WTC11 (cell line): ENCODE measurements around the gene KIAA1210. TPM values are rescaled to one million over a fixed set of nuclear protein-coding genes. Genes with fewer than 3 reads are reported as not detected.
A peak's percentile ranks its signal among the peaks of the same experiment; 100 is the strongest.

Experiments
- ATAC-seq: fragments of 200-7000 bp; cut with Tn5 transposase; 2 replicates; pipeline ENCODE4 v1.10.0; 2021; ENCODE audit warnings: mild to moderate bottlenecking, moderate library complexity
- CTCF ChIA-PET: fragments of 300-600 bp; sonication (Branson Sonifier 250); formaldehyde crosslinking; loops from one replicate; lab custom pipeline; 2021; ENCODE audit warnings: antibody characterized with exemption; lab: Charles Lee
- POLR2A ChIA-PET: fragments of 350-600 bp; sonication (Branson Sonifier 250); formaldehyde crosslinking; loops from one replicate; lab custom pipeline; 2021; ENCODE audit warnings: antibody characterized with exemption; lab: Charles Lee
- DNase-seq: peaks from one replicate; pipeline ENCODE4 v3.0.0; 2021; ENCODE audit warnings: low spot score
- H3K27ac Mint-ChIP-seq: 2 replicates; pipeline ENCODE4 v1.8.0; 2021; ENCODE audit warnings: mixed read lengths
- H3K27me3 Mint-ChIP-seq: 2 replicates; pipeline ENCODE4 v1.8.0; 2021; ENCODE audit warnings: low read depth, mild to moderate bottlenecking, moderate library complexity, mixed read lengths
- H3K36me3 Mint-ChIP-seq: 2 replicates; pipeline ENCODE4 v1.8.0; 2021; ENCODE audit warnings: mixed read lengths
- H3K4me1 Mint-ChIP-seq: 2 replicates; pipeline ENCODE4 v1.8.0; 2022; ENCODE audit warnings: mixed read lengths
- H3K4me3 Mint-ChIP-seq: 2 replicates; pipeline ENCODE4 v1.8.0; 2021; ENCODE audit warnings: mild to moderate bottlenecking, moderate library complexity, mixed read lengths
- H3K9me3 Mint-ChIP-seq: 2 replicates; pipeline ENCODE4 v1.8.0; 2021; ENCODE audit warnings: mixed read lengths
- ARID4B ChIP-seq: sonication (generic); formaldehyde crosslinking; IDR thresholded peaks from 2 replicates; pipeline ENCODE4 v1.8.0; 2023; ENCODE audit warnings: missing genetic modification reagents, mild to moderate bottlenecking, borderline replicate concordance
- ATF1 ChIP-seq: sonication (generic); formaldehyde crosslinking; IDR thresholded peaks from 2 replicates; pipeline ENCODE4 v1.8.1; 2023; ENCODE audit warnings: mild to moderate bottlenecking, moderate library complexity, missing genetic modification reagents
- ESRRA ChIP-seq: sonication (generic); formaldehyde crosslinking; IDR thresholded peaks from 2 replicates; pipeline ENCODE4 v1.8.1; 2022; ENCODE audit warnings: mild to moderate bottlenecking, missing genetic modification reagents, borderline replicate concordance
- FOXP1 ChIP-seq: sonication (generic); formaldehyde crosslinking; IDR thresholded peaks from 2 replicates; pipeline ENCODE4 v1.8.0; 2022; ENCODE audit warnings: missing genetic modification reagents, mild to moderate bottlenecking, moderate library complexity, borderline replicate concordance
- GTF2I ChIP-seq: fragments of 250-450 bp; sonication (Bioruptor Pico); conservative IDR thresholded peaks from 2 replicates; pipeline ENCODE4 v1.4.0; 2021; ENCODE audit warnings: mild to moderate bottlenecking
- MYBL2 ChIP-seq: sonication (generic); formaldehyde crosslinking; IDR thresholded peaks from 2 replicates; pipeline ENCODE4 v1.8.1; 2023; ENCODE audit warnings: mild to moderate bottlenecking, moderate library complexity, missing genetic modification reagents
- NFE2L1 ChIP-seq: sonication (generic); formaldehyde crosslinking; IDR thresholded peaks from 2 replicates; pipeline ENCODE4 v1.8.1; 2023; ENCODE audit warnings: missing genetic modification reagents
- NR1H2 ChIP-seq: sonication (generic); formaldehyde crosslinking; IDR thresholded peaks from 2 replicates; pipeline ENCODE4 v1.9.0; 2021; ENCODE audit warnings: mild to moderate bottlenecking, moderate library complexity, missing genetic modification reagents
- SMAD4 ChIP-seq: sonication (generic); formaldehyde crosslinking; IDR thresholded peaks from 2 replicates; pipeline ENCODE4 v1.8.0; 2022; ENCODE audit warnings: mild to moderate bottlenecking, missing genetic modification reagents
- SOX15 ChIP-seq: fragments of 250-450 bp; sonication (Bioruptor Pico); IDR thresholded peaks from 2 replicates; pipeline ENCODE4 v1.9.0; 2021; ENCODE audit warnings: mild to moderate bottlenecking
- TCF7 ChIP-seq: sonication (generic); formaldehyde crosslinking; IDR thresholded peaks from 2 replicates; pipeline ENCODE4 v1.8.0; 2022; ENCODE audit warnings: mild to moderate bottlenecking, low read depth, missing genetic modification reagents, moderate library complexity
- USF1 ChIP-seq: sonication (generic); formaldehyde crosslinking; IDR thresholded peaks from 2 replicates; pipeline ENCODE4 v1.8.0; 2022; ENCODE audit warnings: mild to moderate bottlenecking, missing genetic modification reagents
- USF2 ChIP-seq: sonication (generic); formaldehyde crosslinking; IDR thresholded peaks from 2 replicates; pipeline ENCODE4 v1.8.1; 2023; ENCODE audit warnings: mild to moderate bottlenecking, missing genetic modification reagents, moderate library complexity
- ZBTB21 ChIP-seq: sonication (generic); formaldehyde crosslinking; IDR thresholded peaks from 2 replicates; pipeline ENCODE4 v1.8.1; 2023; ENCODE audit warnings: mild to moderate bottlenecking, missing genetic modification reagents, borderline replicate concordance
- ZNF121 ChIP-seq: sonication (generic); formaldehyde crosslinking; IDR thresholded peaks from 2 replicates; pipeline ENCODE4 v1.8.0; 2023; ENCODE audit warnings: missing genetic modification reagents
- ZNF138 ChIP-seq: sonication (generic); formaldehyde crosslinking; conservative IDR thresholded peaks from 2 replicates; pipeline ENCODE4 v1.8.1; 2022; ENCODE audit warnings: mild to moderate bottlenecking, moderate library complexity, missing genetic modification reagents
- ZNF532 ChIP-seq: fragments of 250-450 bp; sonication (Bioruptor Pico); IDR thresholded peaks from 2 replicates; pipeline ENCODE4 v1.9.0; 2021; ENCODE audit warnings: mild to moderate bottlenecking, borderline replicate concordance
- total RNA-seq: library from RNA; stranded (reverse); gene quantifications from 3 replicates; pipeline ENCODE4 v1.2.3, GENCODE V29; 2021
- TF ChIP-seq, protein P1 (sequence below): sonication (generic); formaldehyde crosslinking; IDR thresholded peaks from 2 replicates; pipeline ENCODE4 v1.8.1; 2023; ENCODE audit warnings: mild to moderate bottlenecking, missing genetic modification reagents, moderate library complexity
- TF ChIP-seq, protein P2 (sequence below): fragments of 250-450 bp; sonication (Bioruptor Pico); IDR thresholded peaks from 2 replicates; pipeline ENCODE4 v1.8.0; 2021; ENCODE audit warnings: mild to moderate bottlenecking
- TF ChIP-seq, protein P3 (sequence below): fragments of 200-600 bp; IDR thresholded peaks from 2 replicates; pipeline ENCODE4 v1.8.0; 2022; ENCODE audit warnings: antibody characterized with exemption

KIAA1210 gene
- total RNA-seq, 1 experiment from 2014 or later = not detected

DNA sequence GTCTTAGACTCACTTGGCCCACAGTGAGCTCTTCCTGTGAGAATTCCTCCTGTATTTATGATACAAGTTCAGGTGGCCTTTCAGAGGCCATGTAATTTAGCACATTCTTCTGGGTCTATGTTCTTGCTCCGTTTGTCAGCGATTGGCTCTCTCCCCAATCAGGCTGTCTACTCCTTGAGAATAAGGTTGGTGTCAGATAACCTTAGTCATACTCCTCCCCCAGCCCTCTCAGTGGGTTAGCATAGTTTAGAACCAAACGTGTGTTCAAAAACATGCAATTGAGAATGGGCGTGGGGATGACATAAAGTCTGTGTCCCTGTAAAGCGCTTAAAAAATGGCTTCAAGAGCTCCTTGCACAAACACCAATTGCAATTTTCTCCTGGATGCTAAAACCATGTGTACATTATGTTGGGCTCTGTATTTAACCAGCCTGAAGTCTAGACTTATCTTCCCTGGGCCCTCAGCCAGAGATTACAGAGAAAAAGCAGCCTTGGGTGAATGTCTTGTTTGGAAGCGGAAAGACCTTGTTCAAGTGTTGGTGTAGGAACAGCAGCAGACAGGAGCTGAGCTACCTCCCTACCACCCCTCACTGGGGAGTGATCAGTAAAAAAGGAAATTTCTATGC is 64.8 kb downstream of the KIAA1210 start:
- no peaks in the 10 kb centered on the region for H3K36me3 Mint-ChIP-seq
- DNase-seq (no peak), ATAC-seq (peak; percentile 86)
- peaks cover 6% of the 10 kb centered on the region for H3K4me1 Mint-ChIP-seq
- TF ChIP-seq NR1H2 (CRISPR knock-in tag) = no peak
- no peak for TF ChIP-seq ZNF121
- TF ChIP-seq ZNF138 (CRISPR knock-in tag) = no peak
- TF ChIP-seq, protein P1, sequence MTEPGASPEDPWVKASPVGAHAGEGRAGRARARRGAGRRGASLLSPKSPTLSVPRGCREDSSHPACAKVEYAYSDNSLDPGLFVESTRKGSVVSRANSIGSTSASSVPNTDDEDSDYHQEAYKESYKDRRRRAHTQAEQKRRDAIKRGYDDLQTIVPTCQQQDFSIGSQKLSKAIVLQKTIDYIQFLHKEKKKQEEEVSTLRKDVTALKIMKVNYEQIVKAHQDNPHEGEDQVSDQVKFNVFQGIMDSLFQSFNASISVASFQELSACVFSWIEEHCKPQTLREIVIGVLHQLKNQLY (CRISPR knock-in tag) = no peak
- TF ChIP-seq, protein P2, sequence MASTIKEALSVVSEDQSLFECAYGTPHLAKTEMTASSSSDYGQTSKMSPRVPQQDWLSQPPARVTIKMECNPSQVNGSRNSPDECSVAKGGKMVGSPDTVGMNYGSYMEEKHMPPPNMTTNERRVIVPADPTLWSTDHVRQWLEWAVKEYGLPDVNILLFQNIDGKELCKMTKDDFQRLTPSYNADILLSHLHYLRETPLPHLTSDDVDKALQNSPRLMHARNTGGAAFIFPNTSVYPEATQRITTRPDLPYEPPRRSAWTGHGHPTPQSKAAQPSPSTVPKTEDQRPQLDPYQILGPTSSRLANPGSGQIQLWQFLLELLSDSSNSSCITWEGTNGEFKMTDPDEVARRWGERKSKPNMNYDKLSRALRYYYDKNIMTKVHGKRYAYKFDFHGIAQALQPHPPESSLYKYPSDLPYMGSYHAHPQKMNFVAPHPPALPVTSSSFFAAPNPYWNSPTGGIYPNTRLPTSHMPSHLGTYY = no peak
- no peak for TF ChIP-seq FOXP1
- TF ChIP-seq USF1 (CRISPR knock-in tag) = no peak
- no peak for TF ChIP-seq ZBTB21
- no peak for TF ChIP-seq ATF1 (CRISPR knock-in tag)
- TF ChIP-seq ARID4B (CRISPR knock-in tag) = no peak
- no peak for TF ChIP-seq SOX15
- no peak for TF ChIP-seq ESRRA (CRISPR knock-in tag)
- TF ChIP-seq, protein P3, sequence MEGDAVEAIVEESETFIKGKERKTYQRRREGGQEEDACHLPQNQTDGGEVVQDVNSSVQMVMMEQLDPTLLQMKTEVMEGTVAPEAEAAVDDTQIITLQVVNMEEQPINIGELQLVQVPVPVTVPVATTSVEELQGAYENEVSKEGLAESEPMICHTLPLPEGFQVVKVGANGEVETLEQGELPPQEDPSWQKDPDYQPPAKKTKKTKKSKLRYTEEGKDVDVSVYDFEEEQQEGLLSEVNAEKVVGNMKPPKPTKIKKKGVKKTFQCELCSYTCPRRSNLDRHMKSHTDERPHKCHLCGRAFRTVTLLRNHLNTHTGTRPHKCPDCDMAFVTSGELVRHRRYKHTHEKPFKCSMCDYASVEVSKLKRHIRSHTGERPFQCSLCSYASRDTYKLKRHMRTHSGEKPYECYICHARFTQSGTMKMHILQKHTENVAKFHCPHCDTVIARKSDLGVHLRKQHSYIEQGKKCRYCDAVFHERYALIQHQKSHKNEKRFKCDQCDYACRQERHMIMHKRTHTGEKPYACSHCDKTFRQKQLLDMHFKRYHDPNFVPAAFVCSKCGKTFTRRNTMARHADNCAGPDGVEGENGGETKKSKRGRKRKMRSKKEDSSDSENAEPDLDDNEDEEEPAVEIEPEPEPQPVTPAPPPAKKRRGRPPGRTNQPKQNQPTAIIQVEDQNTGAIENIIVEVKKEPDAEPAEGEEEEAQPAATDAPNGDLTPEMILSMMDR = no peak
- TF ChIP-seq SMAD4 (CRISPR knock-in tag) = no peak
- TF ChIP-seq ZNF532 = no peak
- no peak for TF ChIP-seq NFE2L1 (CRISPR knock-in tag)
- TF ChIP-seq MYBL2 (CRISPR knock-in tag) = no peak
- TF ChIP-seq USF2 = no peak
- TF ChIP-seq GTF2I (CRISPR knock-in tag) = no peak
- TF ChIP-seq TCF7 (CRISPR knock-in tag) = no peak
- H3K9me3 Mint-ChIP-seq = no peaks in the 10 kb centered on the region
- no peaks in the 10 kb centered on the region for H3K27me3 Mint-ChIP-seq
- no peak overlapping the region for H3K4me3 Mint-ChIP-seq
- no peak overlapping the region for H3K27ac Mint-ChIP-seq
- ChIA-PET POLR2A (no interaction called here), CTCF (no interaction called here)
